GM12801 (cell line): ENCODE data around the gene DNAH7.

Experiments
- TF ChIP-seq, protein P1 (sequence below): IDR thresholded peaks from one replicate; pipeline ENCODE4 v1.5.1; 2011; ENCODE audit warnings: control low read depth; ENCODE audit not compliant: insufficient read length; ENCODE audit errors: extremely low read depth

DNAH7 gene

DNA sequence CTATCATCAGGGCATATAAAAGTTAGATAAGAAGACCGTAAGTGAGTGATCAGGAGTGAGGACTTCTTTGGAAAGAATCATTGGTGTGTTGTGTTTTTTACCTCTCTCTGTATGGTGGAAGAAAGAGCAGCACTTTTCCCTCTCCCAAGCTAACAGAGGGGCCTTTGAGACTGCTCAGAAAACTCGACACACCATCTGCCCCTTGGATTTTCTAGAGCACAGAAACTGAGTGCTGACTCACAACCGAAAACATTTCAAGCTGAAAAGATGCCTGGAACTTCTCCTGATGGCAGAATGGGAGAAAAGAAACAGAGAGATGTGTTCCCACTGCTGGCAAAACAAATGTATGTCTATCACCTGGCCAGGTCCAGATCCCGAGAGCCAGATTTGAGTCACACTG, 156.6 kb downstream of the DNAH7 start:
- TF ChIP-seq, protein P1, sequence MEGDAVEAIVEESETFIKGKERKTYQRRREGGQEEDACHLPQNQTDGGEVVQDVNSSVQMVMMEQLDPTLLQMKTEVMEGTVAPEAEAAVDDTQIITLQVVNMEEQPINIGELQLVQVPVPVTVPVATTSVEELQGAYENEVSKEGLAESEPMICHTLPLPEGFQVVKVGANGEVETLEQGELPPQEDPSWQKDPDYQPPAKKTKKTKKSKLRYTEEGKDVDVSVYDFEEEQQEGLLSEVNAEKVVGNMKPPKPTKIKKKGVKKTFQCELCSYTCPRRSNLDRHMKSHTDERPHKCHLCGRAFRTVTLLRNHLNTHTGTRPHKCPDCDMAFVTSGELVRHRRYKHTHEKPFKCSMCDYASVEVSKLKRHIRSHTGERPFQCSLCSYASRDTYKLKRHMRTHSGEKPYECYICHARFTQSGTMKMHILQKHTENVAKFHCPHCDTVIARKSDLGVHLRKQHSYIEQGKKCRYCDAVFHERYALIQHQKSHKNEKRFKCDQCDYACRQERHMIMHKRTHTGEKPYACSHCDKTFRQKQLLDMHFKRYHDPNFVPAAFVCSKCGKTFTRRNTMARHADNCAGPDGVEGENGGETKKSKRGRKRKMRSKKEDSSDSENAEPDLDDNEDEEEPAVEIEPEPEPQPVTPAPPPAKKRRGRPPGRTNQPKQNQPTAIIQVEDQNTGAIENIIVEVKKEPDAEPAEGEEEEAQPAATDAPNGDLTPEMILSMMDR: no peak

DNA sequence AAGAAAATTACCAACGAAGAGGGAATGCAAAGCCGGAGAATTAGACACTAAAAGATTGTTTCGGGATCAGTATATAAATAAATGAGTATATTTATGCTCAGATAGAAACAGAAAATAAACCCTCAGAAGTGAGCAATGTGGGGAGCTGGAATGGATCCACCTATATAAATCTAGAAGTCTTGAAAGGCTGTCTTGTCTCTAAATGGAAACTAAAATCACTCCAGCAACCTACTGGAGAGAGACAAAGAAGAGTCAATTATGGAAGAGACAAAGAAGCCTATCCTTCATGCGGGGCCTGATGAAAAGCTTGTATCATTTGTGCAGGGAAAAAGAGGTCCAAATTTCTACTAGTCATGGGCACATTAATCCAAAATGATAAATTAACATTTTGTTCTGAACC, 158.1 kb downstream of the DNAH7 start:
- TF ChIP-seq, protein P1: no peak

DNA sequence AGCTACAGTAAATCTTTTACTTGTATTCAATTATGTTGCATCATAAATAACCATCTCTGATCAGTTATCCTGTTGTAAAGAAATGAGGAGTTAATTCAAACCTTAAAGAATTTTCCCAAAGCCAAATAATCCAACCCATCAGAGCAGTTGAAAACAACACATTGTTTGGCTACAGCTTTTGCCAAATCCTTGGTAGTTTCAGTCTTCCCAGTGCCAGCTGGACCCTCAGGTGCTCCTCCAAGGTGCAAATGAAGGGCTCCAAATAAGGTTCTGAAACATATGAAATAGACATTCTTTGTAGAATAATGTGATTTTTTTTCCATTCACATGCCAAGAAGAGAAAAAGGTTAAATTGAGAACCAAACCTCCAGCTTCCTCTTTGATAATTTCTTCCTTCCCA, 158.7 kb downstream of the DNAH7 start:
- TF ChIP-seq, protein P1: no peak

DNA sequence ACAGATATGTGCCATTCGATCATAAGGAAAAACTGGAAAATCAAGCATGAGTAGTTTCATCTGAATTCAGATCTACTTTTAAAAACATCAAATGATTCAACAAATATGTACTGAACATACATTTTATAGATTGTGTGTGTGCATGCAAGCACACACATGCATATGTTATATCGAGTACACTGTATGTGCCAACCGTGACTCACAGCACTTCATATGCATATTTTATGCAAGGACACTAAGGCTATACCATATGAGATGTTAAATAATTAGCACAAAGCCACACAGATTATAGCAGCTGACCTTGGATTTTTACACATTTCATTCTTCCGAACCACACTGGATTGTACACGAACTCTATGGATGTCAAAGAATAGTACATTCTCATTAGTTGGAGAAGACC, 161.2 kb downstream of the DNAH7 start:
- TF ChIP-seq, protein P1: no peak

DNA sequence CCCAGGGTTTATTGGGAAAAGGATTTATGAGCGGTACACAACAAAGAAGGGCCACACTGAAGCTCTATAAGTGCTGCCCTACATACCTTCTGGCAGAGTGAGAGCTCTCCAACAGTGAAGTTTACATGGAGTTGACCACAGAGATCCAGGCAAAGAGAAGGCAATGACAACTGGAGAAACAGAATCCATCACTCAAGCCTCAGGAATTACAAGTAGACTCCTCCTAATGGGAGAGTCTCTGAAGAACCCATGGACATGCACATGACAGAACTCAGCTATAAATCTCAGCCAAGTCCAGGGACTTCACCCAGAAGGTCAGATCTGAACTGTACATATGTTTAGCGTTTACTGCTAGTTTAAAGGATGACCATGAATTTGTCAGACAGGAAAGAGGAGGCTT, 164.7 kb downstream of the DNAH7 start:
- TF ChIP-seq, protein P1: no peak

DNA sequence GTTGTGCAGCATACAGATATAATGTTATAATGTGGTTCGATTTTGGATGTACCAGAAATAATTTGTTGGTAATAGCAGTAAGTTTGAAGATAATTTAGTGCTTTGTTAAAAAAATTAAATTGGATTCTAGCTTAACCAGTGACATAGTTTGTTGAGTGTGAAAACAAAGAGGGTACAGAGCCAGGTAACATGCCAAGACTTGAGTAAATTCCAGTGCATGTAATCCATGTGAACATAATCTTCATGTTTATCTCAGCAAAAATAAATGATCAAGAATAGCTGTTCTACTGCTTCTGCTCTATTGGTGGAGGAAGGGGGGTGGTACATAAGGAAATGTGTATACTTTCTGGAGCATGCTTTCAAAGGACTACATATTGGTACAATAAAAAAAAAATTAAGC, 165.8 kb downstream of the DNAH7 start:
- TF ChIP-seq, protein P1: no peak

DNA sequence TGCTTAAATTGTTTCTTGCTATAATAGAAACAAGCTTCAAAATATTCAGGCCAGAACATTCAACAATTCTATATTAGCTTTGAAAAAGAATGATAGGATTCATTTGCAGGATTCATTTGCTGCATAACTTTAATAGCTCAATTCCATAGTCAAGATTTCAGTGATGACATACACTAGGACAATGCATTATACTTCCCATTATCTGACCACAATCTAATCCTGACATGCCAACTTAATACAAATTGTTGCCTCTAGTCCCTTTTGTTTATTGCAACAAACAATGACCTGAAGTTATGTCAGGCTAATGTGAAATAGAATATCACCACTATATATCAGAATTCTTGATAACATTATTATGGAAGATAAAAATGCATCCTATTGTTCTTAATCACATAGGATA, 169.4 kb downstream of the DNAH7 start:
- TF ChIP-seq, protein P1: no peak
